HEK293 (cell line): Measurements from ENCODE around the gene CNGB1.

Experiments used
- CTCF ChIP-seq: fragments of 450-650 bp; formaldehyde crosslinking; IDR thresholded peaks from 2 replicates; pipeline ENCODE4 v1.5.1; 2016; ENCODE audit warnings: missing biosample characterization, missing genetic modification characterization
- HOXA7 ChIP-seq: sonication (generic); formaldehyde crosslinking; IDR thresholded peaks from 2 replicates; pipeline ENCODE4 v1.8.1; 2022; ENCODE audit warnings: missing genetic modification reagents, borderline replicate concordance

DNA sequence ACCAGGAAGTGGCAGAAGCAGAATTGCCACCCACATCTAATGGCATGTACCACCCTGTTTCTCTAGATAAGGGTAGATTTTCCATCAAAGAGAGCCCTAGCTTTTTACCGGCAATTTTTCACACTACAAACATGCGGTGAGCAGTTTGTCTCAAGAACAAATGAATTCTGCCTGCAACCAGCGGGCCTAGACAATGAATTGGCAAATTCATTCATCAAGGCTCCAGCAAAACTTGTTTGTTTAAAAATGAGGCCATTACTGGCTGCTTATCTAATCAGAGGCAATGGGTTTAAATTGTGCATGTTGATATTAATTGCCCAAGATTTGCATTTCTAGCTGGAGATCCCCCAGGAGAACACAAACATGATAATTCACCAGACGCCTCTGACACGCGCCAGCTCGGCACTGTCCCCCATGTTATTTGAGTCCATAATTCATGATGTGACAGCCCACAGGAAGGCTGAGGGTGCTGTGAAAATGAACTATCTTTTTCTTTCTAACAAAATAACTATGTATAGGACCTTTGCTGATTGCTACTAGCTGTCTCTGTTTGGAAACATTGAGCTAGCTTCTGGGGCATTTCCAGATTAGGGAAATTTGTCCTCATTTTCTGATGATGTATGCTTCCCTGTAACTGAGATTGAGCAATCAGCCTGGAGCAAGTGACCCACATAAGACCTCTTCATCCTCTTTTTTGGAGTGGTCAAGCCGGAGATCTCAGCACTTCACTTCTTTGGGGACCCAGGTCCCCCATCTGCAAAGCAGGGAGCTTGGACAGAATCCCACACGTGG lies 80.8 kb downstream of the CNGB1 start:
- TF ChIP-seq CTCF (tag by site-specific recombination) (no peak), HOXA7 (no peak)
